K562 (cell line): ENCODE data around the gene FTO. TPM values are rescaled to one million over a fixed set of nuclear protein-coding genes. Genes with fewer than 3 reads are reported as not detected.

ENCODE experiments used
- ARHGAP35 ChIP-seq: fragments of 450-650 bp; IDR thresholded peaks from 2 replicates; pipeline ENCODE4 v1.6.1; 2018; ENCODE audit not compliant: partially characterized antibody
- ARNT ChIP-seq, 2 experiments: fragments of 450-650 bp; IDR thresholded peaks; 2 replicates each; pipeline ENCODE4 v1.6.1; 2016; ENCODE audit warnings: mild to moderate bottlenecking in 1 of 2
- BCOR ChIP-seq: fragments of 450-650 bp; IDR thresholded peaks from 2 replicates; pipeline ENCODE4 v1.6.1; 2016
- DIDO1 ChIP-seq: fragments of 450-650 bp; IDR thresholded peaks from 2 replicates; pipeline ENCODE4 v1.6.1; 2016; ENCODE audit warnings: low read depth, missing biosample characterization, missing genetic modification characterization
- ETV5 ChIP-seq: sonication (generic); formaldehyde crosslinking; IDR thresholded peaks from 2 replicates; pipeline ENCODE4 v1.4.0; 2020; ENCODE audit warnings: low read depth, mild to moderate bottlenecking, missing genetic modification reagents
- EZH2 ChIP-seq: IDR thresholded peaks from 2 replicates; pipeline ENCODE4 v1.6.1; 2012; ENCODE audit warnings: low read depth, mild to moderate bottlenecking, inconsistent platforms, low read length, borderline replicate concordance
- GABPA ChIP-seq: fragments of 200-800 bp; sonication (Bioruptor generic); conservative IDR thresholded peaks from 2 replicates; pipeline ENCODE4 v1.6.1; 2016; ENCODE audit warnings: low read depth, missing genetic modification characterization, missing compliant biosample characterization
- JUN ChIP-seq, 2 experiments: sonication (generic) in 1 of 2; formaldehyde crosslinking in 1 of 2; IDR thresholded peaks; 2 replicates each; pipeline versions ENCODE4 v1.6.1 to v1.8.0; 2012 to 2022; ENCODE audit warnings: borderline replicate concordance in 2 of 2, mild to moderate bottlenecking in 2 of 2, improper control_type of control experiment in 1 of 2, low read depth in 1 of 2, low read length in 1 of 2, missing genetic modification reagents in 1 of 2
- KHSRP ChIP-seq: fragments of 450-650 bp; IDR thresholded peaks from 2 replicates; pipeline ENCODE4 v1.6.1; 2017
- NBN ChIP-seq: fragments of 450-650 bp; IDR thresholded peaks from 2 replicates; pipeline ENCODE4 v1.6.1; 2016; ENCODE audit warnings: low read depth, mild to moderate bottlenecking
- POU5F1 ChIP-seq: fragments of 150-350 bp; IDR thresholded peaks from 2 replicates; pipeline ENCODE4 v1.6.1; 2014; ENCODE audit warnings: borderline replicate concordance, low read length, low read depth, mild to moderate bottlenecking; ENCODE audit not compliant: partially characterized antibody
- PYGO2 ChIP-seq: fragments of 450-650 bp; IDR thresholded peaks from 2 replicates; pipeline ENCODE4 v1.6.1; 2016; ENCODE audit warnings: mild to moderate bottlenecking, missing genetic modification characterization, moderate library complexity, missing compliant biosample characterization
- SIN3B ChIP-seq: fragments of 450-650 bp; IDR thresholded peaks from 2 replicates; pipeline ENCODE4 v1.6.1; 2017; ENCODE audit warnings: low read depth, mild to moderate bottlenecking, moderate library complexity
- TSC22D4 ChIP-seq: fragments of 450-650 bp; IDR thresholded peaks from 2 replicates; pipeline ENCODE4 v1.6.1; 2016; ENCODE audit warnings: missing genetic modification characterization, missing biosample characterization, control low read depth
- USF1 ChIP-seq: sonication (generic); formaldehyde crosslinking; IDR thresholded peaks from 2 replicates; pipeline ENCODE4 v1.9.0; 2022; ENCODE audit warnings: mild to moderate bottlenecking, missing genetic modification reagents
- YBX1 ChIP-seq: fragments of 450-650 bp; IDR thresholded peaks from 2 replicates; pipeline ENCODE4 v1.7.1; 2016; ENCODE audit warnings: mild to moderate bottlenecking
- ZNF12 ChIP-seq: sonication (generic); formaldehyde crosslinking; IDR thresholded peaks from 2 replicates; pipeline ENCODE4 v1.4.0; 2020; ENCODE audit warnings: mild to moderate bottlenecking, missing genetic modification reagents
- ZNF699 ChIP-seq: fragments of 250-450 bp; sonication (Bioruptor Pico); IDR thresholded peaks from 2 replicates; pipeline ENCODE4 v1.8.0; 2021; ENCODE audit warnings: mild to moderate bottlenecking, moderate library complexity; ENCODE audit not compliant: insufficient replicate concordance
- polyA plus RNA-seq, 8 experiments: library from polyadenylated mRNA; depleted of rRNA in 4 of 8; stranded (reverse) in 5 of 8; unstranded in 3 of 8; fragments of >200 nt; fragmentation: Nextera tagmentation in 2 of 8; fragmentation: Illumina TruSeq in 1 of 8; extraction: Ambion mirVana in 2 of 8; extraction: Trizol in 1 of 8; gene quantifications; 2 replicates each; pipeline versions ENCODE4 v1.2.1 to v1.2.3, GENCODE V29; 2011 to 2014; ENCODE audit warnings: inconsistent platforms in 1 of 8, missing spikeins in 1 of 8
- total RNA-seq, 7 experiments: library from RNA; depleted of rRNA in 6 of 7; stranded (reverse); fragments of >200 nt in 6 of 7; fragmentation: Illumina TruSeq in 2 of 7; extraction: Trizol in 2 of 7; gene quantifications; 2 replicates each; pipeline versions ENCODE4 v1.2.1 to v1.2.3, GENCODE V29; 2011 to 2021; ENCODE audit warnings: low replicate concordance in 1 of 7
- TF ChIP-seq, protein P1 (sequence below): fragments of 150-350 bp; conservative IDR thresholded peaks from 2 replicates; pipeline ENCODE4 v1.6.1; 2014; ENCODE audit warnings: low read length
- TF ChIP-seq, protein P2 (sequence below): fragments of 450-650 bp; IDR thresholded peaks from 2 replicates; pipeline ENCODE4 v1.7.0; 2016; ENCODE audit warnings: borderline replicate concordance
- TF ChIP-seq, protein P3 (sequence below): fragments of 450-650 bp; conservative IDR thresholded peaks from 2 replicates; pipeline ENCODE4 v1.6.1; 2016; ENCODE audit warnings: missing genetic modification characterization, low read depth, mild to moderate bottlenecking, control low read depth, missing compliant biosample characterization

Gene FTO
- total and polyA plus RNA-seq, 9 of the 15 experiments (the other 6 are each of a cell fraction or from before 2014, with no cell fraction given), result 11.3 to 27.7 (median 25.5) TPM

- no peak for TF ChIP-seq ZNF699
- no peak for TF ChIP-seq NBN
- TF ChIP-seq ARHGAP35, result peak; percentile 83
- TF ChIP-seq POU5F1, result peak; percentile 61
- peak in 1 of 2 experiments; percentile 81; a peak in 1 of 4 replicates for TF ChIP-seq ARNT (IDR thresholded peaks at IDR 0.05)
- no peak for TF ChIP-seq YBX1
- no peak for TF ChIP-seq BCOR
- peak; percentile 81 for TF ChIP-seq GABPA
- TF ChIP-seq USF1 (CRISPR knock-in tag), result 0 out of 2 replicates have a peak, but pooled peaks have one; percentile 34
- TF ChIP-seq ZNF12 (CRISPR knock-in tag), result 0 out of 2 replicates have a peak, but pooled peaks have one; percentile 37
- TF ChIP-seq, protein P1, sequence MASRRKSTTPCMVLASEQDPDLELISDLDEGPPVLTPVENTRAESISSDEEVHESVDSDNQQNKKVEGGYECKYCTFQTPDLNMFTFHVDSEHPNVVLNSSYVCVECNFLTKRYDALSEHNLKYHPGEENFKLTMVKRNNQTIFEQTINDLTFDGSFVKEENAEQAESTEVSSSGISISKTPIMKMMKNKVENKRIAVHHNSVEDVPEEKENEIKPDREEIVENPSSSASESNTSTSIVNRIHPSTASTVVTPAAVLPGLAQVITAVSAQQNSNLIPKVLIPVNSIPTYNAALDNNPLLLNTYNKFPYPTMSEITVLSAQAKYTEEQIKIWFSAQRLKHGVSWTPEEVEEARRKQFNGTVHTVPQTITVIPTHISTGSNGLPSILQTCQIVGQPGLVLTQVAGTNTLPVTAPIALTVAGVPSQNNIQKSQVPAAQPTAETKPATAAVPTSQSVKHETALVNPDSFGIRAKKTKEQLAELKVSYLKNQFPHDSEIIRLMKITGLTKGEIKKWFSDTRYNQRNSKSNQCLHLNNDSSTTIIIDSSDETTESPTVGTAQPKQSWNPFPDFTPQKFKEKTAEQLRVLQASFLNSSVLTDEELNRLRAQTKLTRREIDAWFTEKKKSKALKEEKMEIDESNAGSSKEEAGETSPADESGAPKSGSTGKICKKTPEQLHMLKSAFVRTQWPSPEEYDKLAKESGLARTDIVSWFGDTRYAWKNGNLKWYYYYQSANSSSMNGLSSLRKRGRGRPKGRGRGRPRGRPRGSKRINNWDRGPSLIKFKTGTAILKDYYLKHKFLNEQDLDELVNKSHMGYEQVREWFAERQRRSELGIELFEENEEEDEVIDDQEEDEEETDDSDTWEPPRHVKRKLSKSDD, result no peak
- TF ChIP-seq ETV5 (CRISPR knock-in tag), result peak; percentile 73
- TF ChIP-seq EZH2, result no peak
- 0 out of 2 replicates have a peak, but pooled peaks have one; percentile 22 for TF ChIP-seq SIN3B
- 0 out of 2 replicates have a peak, but pooled peaks have one; percentile 61 for TF ChIP-seq DIDO1 (tag)
- no peak for TF ChIP-seq JUN (IDR thresholded peaks at IDR 0.05; ENCODE audit: borderline replicate concordance, low read depth, low read length)
- TF ChIP-seq JUN (CRISPR knock-in tag; IDR thresholded peaks at IDR 0.05; ENCODE audit: borderline replicate concordance), result no peak
- TF ChIP-seq KHSRP, result no peak
- no peak for TF ChIP-seq PYGO2 (tag)
- TF ChIP-seq, protein P2, sequence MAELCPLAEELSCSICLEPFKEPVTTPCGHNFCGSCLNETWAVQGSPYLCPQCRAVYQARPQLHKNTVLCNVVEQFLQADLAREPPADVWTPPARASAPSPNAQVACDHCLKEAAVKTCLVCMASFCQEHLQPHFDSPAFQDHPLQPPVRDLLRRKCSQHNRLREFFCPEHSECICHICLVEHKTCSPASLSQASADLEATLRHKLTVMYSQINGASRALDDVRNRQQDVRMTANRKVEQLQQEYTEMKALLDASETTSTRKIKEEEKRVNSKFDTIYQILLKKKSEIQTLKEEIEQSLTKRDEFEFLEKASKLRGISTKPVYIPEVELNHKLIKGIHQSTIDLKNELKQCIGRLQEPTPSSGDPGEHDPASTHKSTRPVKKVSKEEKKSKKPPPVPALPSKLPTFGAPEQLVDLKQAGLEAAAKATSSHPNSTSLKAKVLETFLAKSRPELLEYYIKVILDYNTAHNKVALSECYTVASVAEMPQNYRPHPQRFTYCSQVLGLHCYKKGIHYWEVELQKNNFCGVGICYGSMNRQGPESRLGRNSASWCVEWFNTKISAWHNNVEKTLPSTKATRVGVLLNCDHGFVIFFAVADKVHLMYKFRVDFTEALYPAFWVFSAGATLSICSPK, result no peak
- TF ChIP-seq TSC22D4 (tag), result no peak
- TF ChIP-seq, protein P3, sequence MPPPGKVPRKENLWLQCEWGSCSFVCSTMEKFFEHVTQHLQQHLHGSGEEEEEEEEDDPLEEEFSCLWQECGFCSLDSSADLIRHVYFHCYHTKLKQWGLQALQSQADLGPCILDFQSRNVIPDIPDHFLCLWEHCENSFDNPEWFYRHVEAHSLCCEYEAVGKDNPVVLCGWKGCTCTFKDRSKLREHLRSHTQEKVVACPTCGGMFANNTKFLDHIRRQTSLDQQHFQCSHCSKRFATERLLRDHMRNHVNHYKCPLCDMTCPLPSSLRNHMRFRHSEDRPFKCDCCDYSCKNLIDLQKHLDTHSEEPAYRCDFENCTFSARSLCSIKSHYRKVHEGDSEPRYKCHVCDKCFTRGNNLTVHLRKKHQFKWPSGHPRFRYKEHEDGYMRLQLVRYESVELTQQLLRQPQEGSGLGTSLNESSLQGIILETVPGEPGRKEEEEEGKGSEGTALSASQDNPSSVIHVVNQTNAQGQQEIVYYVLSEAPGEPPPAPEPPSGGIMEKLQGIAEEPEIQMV (tag), result 0 out of 2 replicates have a peak, but pooled peaks have one; percentile 7
Measured at GRCh38 chr16:53703590-53704444, at the start of gene FTO, which contains the start of gene RPGRIP1L (continued).
